ENCODE results near the gene ADARB1.

GRCh38 chr21:45095505-45095904, 21.1 kb downstream of the ADARB1 start:
- TF ChIP-seq YY1 (IDR thresholded peaks at IDR 0.05; ENCODE audit: insufficient read depth, insufficient read length) (no peak), ZNF274 (IDR thresholded peaks at IDR 0.05; ENCODE audit: low read depth, low read length) (no peak)

Data from NT2/D1 (cell line).